ENCODE measurements around the gene NOD1.
"Not testable (repeated sequence)": the region's sequence is repeated elsewhere in the genome, so short reads cannot be mapped to it uniquely, and the experiment has no call there.

The NOD1 gene, protein sequence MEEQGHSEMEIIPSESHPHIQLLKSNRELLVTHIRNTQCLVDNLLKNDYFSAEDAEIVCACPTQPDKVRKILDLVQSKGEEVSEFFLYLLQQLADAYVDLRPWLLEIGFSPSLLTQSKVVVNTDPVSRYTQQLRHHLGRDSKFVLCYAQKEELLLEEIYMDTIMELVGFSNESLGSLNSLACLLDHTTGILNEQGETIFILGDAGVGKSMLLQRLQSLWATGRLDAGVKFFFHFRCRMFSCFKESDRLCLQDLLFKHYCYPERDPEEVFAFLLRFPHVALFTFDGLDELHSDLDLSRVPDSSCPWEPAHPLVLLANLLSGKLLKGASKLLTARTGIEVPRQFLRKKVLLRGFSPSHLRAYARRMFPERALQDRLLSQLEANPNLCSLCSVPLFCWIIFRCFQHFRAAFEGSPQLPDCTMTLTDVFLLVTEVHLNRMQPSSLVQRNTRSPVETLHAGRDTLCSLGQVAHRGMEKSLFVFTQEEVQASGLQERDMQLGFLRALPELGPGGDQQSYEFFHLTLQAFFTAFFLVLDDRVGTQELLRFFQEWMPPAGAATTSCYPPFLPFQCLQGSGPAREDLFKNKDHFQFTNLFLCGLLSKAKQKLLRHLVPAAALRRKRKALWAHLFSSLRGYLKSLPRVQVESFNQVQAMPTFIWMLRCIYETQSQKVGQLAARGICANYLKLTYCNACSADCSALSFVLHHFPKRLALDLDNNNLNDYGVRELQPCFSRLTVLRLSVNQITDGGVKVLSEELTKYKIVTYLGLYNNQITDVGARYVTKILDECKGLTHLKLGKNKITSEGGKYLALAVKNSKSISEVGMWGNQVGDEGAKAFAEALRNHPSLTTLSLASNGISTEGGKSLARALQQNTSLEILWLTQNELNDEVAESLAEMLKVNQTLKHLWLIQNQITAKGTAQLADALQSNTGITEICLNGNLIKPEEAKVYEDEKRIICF

DNA sequence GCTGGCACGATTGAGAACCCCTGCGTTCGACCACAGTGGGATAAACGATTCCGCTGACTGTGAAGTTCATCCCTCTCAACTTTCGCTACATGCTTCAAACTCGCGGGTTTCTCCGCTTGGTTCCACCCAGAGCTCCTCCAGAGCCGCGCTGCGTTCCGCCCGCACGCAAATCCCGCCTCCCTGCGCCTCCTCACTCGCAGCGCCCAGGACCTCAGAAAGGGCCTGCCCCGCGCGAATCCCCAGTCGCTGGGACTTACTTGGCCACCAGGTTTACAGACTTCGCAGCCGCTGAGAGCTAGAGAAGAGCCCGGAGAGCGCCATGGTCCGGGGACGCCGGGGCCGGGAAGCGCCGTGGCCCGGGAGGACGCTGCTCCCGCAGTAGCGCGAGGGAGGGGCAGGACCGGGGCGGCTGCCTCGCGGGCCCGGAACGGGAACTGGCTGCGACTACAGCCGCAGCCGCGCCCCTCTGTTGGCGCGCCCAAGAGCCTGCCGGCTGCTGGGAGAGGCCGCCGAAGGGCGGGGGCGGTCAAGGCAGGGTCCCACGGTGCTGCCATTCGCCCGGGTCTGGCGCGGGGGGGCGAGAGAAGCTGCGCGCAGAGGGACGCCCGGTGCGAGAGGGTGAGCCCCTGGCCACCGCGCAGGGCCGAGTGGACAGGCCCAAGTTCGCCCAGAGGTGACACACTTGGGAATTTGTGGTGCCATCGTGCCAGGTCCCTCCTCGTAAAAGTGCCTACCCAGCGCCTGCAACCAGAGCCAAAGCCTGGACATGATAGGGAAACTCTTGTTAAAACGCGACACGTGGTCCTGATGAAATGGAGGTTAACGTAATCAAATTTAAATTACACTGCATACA lies at the start of gene NOD1:
Gene NOD1, minus strand, starts transcription at position 436 of the 853 bp plus-strand sequence. CDS start 21,863 bp downstream, outside the sequence.
- DNase-seq, result peak; percentile 68

DNA sequence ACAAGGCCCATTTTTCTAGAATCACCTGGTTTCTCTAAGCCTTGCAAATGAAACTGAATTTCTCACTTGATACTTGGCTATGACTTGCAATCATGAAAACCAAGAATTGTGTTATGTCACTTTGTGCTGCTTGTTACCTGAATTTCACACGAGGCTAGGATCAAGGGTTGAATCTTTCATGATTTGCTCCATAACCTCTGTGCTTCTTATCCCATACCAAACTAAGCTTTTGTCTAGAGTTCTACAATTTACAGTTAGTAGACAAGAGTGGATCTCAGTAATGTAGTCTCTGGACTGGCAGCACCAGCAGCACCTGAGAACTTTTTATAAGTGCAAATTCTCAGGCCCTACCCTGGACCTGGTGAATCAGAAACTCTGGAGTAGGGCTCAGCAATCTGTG lies 48.7 kb upstream of the NOD1 start:
- not testable (repeated sequence) for DNase-seq

DNA sequence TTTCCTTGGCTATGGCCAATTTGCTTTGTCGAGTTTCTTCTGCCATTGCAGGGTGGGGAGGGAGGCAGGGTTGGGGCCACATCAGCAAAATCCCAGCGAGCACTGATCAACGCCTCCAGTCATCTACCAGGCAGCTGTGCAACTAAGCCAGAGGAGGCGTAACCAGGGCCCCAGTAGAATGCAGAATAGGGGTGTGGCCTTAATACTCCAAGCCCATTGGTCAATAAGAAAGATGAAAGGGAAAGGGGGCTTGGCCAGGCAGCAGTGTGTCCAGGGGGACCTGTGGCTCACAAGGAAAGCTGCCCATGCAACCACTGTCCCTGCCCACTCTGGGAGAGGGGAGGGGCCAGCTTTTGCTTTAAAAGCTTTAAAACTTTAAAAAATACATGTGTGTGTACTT lies 47.6 kb upstream of the NOD1 start:
- no peak for DNase-seq

DNA sequence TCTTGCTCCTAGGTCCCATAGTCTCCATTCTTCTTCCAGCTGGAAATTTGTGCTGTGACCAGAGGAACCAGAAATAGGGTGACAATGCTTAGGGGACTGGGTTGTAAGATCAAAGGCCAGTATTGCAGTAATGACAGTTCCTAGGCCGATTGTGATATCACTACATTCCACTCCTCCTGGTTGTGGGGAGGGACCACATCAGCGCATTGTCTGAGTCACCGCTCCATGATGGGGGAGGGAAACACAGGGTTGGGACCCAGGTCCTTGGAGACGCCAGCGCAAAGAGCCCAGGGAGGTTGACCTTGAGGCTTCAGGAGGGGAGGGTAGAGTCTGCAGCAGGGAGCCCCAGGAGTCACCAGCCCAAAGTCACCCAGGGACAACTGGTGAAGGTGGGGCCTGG lies 46.8 kb upstream of the NOD1 start:
- DNase-seq, result no peak

DNA sequence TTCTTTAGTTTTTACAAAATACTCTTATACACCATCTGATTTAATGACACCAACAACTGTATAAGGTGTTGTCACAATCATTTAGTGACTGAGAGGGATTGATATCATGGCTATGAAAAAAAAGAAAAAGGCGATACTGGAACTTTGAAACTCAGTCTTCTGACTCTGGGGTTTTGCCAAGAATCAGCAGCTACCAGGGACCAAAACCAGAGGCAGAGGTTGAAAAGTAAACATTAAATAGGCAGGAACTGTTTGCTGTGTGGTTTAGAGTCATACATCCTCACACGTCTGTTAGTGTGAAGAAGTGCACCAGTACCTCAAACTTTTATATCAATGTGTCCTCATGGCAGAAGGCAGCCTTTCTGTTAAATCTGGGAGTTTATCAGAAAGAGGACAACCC lies 46.0 kb upstream of the NOD1 start:
- DNase-seq, result no peak

DNA sequence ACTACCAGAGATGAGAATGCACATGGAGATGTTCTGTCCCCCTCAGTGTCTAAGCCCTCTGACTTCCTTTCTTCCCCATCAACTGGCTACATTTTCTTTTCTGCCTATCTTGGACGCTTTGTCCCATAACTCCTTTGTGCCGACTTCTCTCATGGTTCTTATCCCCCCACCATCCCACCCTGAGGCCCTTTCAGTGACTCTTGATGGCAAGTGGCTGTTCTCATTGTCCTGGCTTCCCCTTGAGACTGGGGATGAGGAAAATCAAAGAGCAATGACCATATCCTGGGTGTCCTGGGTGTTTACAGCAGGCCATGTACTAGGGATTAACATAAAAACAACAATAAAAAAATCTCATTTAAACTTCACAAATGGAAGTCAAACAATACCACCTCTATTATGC lies 44.9 kb upstream of the NOD1 start:
- DNase-seq, result no peak

DNA sequence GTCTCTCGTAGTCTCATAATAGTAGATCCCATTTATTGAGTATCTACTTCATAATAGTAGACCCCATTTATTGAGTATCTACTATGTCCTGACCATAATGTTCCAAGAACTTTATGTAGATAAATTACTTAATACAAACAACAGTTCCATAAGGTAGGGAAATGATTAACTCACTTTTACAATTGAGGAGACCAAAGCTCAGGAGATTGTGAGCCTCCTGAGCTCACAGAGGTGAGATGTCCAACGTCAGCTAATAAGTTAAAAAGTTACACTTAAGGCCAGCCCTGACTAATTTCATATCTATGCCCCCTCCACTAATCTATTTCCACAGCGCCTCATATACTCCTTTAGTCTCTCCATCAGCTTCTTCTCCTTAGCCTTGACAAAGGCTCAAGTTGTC lies 43.6 kb upstream of the NOD1 start:
- no peak for DNase-seq

DNA sequence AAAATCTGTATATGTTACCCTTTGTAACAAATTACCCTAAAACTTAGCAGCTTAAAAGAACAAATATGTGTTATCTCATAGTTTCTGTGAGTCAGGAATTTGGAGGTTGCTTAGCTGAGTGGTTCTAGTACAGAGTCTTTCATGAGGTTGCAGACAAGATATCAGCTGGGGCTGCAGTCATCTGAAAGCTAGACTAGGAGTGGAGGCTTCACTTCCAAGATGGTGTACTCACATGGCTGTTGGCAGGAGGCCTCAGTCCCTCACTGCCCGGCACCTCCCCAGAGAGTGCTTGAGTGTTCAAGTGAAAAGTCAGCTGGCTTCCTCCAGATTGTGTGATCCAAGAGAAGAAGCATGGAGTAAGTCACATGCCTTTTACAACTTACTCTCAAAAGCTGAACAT lies 42.9 kb upstream of the NOD1 start:
- no peak for DNase-seq

DNA sequence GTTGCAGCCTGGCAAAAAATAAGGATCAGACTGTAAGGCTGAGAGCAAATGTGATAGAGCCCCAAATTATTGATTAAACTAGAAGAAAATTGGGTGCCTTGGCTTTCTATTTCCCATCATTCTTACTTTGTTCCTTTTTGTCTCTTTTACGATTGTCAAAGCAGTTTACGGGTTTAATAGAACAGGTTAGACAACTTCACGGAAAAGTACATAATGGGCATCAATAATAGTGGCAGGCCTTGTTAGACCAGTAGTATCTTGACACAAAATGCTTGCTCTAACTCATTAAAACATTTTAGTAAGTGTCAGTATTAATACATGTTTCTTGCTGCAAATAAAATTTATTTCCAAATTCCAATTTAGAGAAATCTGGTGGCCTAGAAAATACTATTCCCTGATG lies 40.5 kb upstream of the NOD1 start:
- DNase-seq, result peak; percentile 80

DNA sequence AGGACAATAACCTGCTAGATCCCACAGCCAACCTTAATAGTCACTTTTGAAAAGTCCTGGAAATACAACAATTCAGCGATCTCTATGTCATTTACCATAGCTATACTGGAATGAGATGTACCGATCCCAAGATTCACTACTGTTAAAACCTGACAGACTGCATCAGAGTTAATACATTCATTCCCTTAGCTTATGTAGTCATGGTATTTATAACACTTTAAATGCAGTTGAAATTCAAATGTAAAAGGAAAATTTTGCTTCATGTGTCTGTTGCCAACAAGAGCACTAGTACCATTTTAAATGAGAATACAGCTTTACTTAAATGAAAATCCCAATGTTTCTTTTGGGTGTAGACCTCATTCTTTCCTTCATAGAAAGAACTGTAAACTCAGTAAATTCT lies 37.2 kb upstream of the NOD1 start:
- DNase-seq, result no peak

DNA sequence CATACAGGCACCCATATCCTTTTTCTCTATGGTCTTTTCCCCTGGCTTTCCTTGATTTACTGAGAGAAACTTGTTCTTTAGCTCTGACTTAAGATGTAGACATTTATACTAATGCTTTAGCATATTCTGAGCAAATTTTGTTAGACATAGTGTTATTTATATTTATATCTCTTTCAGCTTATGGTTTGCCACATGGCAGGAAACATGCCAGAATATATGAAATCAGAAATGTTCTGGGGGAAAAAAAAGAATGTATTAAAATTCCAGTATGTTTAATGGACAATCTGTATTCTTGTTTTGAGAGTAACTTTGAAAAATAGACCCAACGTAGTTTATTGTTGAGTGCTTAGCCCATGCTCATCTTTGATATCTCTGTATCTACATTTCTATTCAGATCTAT lies 36.2 kb upstream of the NOD1 start:
- DNase-seq, result no peak

DNA sequence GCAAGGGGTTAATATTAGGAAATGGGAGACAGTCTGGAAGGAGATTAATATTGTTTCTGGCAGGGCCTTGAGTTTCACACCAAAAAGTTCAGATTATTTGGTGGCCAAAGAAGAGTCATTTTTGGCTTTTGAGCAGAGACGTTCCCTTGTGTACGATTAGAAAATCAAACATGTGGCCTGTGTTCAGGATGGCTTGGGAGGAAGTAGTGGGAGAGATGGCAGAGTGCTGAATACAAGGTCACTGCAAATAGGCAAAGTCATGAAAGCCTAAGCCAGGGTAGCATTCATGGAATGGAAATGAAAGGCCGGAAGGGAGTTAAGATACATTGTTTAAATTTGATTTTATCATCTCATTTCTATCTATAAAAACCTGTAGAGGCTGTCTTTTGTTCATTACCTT lies 35.6 kb upstream of the NOD1 start:
- no peak for DNase-seq

DNA sequence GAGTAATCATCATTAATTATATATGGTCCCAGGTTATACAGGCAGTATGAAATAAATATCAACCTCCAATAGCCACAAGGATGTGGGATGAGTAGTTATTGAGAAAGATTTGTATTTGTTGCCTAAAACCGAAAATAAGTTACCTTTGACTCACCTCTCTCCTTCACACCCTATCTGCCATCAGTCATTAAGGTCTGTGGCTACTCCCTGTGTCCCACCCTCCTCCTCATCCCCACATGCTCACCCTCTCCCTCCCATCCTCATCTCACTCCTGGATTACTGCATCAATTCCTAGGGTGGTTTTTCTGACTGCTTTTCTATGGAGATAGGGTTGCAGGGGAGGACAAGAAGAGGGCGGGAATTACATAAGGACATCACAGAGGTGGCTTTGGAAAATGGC lies 35.2 kb upstream of the NOD1 start:
- no peak for DNase-seq

DNA sequence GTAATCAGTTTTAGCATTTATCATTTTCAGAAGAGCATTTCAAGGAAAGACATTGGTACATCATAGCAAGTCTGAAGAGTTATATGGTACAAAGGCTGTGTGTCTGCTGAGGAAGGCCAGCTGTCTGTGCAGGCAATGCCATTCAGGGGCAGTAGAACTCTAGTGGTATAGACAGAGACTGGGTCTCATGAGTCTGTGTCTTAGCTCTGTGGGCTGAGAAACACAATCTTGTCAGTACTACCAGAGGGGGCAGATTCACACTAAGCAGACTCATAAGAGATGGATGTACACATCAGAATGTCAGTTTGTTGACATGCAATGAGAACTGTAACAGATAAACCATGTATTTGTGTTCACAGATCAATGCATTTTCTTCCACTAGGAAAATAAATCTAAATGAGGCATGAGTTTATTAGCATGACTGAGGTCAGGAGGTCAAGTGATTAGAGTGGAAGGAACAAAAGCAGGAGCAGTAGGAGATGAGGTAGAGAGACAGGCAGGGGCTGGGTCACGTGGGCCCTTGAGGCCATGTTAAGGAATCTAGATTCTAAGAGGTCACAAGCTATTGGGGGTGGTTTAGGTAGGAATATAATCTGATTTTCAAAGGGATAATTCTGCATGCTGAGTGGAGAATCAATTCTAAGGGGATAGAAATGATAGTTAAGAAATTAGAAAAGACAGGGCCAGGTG lies 33.5 kb upstream of the NOD1 start:
- no peak for DNase-seq

DNA sequence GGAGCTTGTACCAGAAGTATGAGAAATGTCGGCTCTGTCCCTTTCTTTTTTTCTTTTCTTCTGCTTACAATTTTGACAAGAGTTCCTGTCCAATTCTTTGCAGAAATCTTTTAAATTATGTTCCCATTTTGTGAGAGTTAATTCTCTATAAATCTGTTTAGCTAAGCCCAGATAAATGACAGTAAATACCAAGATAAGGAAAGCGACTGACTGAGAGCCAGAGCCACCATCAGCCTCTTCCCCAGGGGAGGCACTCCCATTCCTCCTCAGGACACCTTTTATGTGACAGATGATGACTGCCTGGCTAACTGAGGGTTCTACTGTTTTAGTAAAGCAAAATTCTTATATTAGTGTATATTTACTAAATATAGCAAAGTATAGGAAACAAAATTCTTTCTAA lies 32.9 kb upstream of the NOD1 start:
- no peak for DNase-seq

DNA sequence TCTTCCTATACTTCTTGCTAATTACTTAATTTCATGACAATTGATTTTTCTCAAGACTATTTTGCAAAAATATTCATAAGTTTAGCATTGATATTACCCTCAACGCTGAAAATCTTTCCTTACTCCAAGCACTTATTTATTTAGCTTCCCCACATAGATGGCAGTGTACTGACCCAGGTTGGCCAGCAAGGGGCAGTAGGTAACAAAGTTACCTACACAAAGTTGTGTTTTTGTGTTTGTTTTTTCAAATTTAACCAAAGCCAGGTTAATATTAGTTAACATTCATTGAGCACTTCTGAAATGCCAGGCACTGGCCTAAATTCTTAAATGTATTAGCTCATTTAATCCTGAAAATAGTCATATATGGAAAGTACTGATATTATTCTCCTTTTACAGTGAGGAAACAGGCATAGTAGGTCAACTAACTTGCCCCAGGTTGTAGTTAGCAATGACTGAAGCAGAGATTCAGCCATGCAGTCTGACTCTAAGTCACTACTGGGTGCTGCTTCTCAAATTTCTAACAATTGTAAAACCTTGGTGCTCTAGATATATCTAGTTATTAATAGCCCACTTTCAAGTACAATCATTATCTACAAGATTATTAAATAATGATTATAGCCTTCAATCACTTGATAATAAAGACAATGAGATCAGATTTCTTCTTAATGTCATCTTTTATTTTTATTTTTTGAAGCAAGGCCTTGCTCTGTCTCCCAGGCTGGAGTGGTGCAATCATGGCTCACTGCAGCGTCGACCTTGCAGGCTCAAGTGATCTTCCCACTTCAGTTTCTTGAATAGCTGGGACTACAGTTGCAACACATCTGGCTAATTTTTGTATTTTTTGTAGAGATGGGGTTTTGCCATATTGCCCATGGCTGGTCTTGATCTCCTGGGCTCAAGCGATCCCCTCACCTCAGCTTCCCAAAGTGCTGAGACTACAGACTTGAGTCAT lies 31.8 kb upstream of the NOD1 start:
- DNase-seq, result peak; percentile 27

DNA sequence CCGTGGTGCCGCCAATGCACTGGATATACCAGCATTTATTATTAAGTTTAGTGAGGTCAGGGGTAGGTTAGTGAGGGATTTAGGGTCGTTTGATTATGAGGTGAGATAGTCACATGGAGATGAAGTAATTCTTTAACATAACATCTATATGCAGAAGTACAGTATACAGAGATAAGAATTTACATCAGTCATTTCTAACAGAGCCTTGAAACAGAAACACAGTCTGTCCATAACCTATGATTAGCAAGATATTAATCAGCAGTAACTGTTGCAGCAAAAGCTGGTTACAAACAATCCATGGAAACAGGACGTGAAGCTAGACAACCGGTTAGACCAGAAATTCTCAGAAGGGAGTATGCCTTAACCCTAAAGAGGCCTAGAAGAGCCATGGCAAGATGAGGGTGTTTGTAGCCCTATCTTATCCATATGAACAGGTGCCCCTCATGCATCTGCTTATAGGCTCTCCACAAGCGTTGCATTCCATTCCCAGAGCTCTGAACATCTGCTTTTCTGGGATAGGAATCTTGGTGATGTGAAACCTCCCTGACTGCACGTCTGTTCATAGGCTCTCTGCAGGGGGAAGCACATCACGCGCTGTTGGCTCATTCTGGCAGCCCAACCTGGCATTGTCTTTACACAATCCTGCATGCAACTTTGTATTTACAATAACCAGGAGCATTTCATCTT lies 30.7 kb upstream of the NOD1 start:
- DNase-seq, result not testable (repeated sequence)

DNA sequence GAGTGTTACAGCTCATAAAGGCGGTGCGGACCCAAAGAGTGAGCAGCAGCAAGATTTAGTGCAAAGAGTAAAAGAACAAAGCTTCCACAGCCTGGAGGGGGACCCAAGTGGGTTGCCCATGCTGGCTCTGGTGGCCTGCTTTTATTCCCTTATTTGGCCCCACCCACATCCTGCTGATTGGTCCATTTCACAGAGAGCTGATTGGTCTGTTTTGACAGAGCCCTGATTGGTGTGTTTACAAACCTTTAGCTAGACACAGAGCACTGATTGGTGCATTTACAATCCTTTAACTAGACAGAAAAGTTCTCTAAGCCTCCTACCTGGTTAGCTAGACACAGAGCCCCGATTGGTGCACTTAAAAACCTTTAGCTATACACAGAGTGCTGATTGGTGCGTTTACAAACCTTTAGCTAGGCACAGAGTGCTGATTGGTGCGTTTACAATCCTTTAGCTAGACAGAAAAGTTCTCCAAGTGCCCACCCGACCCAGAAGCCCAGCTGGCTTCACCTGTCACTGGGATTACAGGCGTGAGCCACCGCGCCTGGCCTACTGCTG lies 28.8 kb upstream of the NOD1 start:
- not testable (repeated sequence) for DNase-seq

DNA sequence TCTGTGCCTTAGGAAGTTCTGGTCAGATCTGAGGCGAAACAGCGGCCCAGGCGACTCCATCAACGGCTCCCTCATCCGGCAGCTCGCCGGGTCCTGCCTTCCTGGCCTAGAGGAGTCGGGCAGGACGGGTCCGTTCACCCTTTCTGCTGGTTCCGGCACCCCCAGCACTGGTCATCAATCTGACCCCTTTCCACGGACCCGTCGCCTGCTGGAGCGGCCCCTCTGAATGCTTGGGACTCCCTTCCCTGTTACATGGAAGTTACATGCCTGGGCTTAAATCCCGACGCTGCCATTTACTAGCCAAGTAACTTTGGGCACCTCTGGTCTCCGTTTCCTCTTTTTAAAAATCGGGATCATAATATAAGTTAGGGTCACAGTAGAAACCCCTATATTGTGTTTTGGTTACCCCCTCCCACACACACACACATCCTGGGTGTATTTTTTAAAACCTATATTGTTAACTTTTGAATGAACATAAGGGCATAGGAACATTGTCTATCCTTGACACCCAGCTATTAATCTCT lies 26.7 kb upstream of the NOD1 start:
- no peak for DNase-seq

Measured in NCI-H748 treated with DMSO at 0.1 percent for 48 hours (cell line).